Skin epidermis (tissue), 12 donors: ENCODE data around the gene TMPRSS3.

Source experiments
- H3K27ac ChIP-seq, 21 experiments: fragments of 200-600 bp; sonication (generic) in 11 of 21; one replicate each; pipeline ENCODE4 v1.5.0; 2020; ENCODE audit warnings: mild to moderate bottlenecking in 3 of 21, inconsistent platforms in 2 of 21, moderate library complexity in 2 of 21
- H3K4me3 ChIP-seq, 7 experiments: fragments of 200-600 bp; sonication (generic) in 2 of 7; one replicate each; pipeline ENCODE4 v1.5.0; 2020; ENCODE audit warnings: inconsistent platforms in 2 of 7, mild to moderate bottlenecking in 2 of 7, moderate library complexity in 1 of 7

The TMPRSS3 gene

DNA sequence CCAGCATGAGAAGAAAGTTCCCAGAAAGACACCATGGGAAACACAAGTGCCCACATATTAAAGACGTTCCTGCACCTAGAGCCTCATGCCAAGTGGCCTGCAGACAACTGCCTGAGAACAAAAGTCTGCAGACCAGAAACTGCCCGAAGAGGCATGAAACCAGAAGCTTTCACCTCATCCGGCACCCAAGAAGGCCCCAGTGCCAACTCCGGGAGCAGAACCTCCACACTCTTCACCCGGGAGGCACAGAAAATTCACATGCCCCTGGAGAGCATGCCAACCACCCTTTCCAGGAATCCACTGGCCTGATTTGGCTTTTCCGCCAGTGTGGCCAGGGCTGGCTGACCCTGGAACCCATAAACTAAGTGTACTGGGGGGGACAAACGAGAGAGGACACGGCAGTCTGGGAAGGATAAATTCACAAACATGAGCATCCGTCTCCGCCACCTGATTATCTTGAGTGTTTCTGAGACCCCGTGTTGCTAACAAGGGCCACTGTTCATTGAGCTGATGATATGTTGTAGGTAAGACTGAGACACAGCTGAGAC, 51.8 kb downstream of the TMPRSS3 start:
- Histone ChIP-seq H3K27ac (no peak overlapping the region), H3K4me3 (no peak overlapping the region)

- Histone ChIP-seq H3K27ac (no peak overlapping the region), H3K4me3 (no peak overlapping the region)
Observed at GRCh38 chr21:42343556-42343955, 52.3 kb downstream of the TMPRSS3 start.

DNA sequence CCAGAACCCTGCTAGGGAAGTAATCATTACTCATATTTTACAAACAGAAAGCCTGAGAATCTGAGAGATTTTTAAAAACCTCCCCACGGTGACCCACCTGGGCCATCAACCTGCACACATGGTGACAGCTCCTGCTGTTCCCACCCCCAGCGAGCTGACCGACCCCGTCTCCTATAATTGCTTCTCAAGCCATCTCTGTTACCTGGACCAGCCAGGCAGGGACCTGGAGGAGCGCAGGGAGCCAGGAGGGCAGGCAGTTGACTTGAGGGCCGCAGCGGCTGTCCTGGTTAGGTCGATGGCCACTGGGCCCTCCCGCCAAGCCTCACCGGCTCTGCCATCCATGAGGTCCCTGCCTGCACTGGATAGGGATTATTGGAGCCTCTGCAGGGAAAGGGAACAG, 52.8 kb downstream of the TMPRSS3 start:
- no peak overlapping the region for H3K4me3 ChIP-seq
- no peak overlapping the region for H3K27ac ChIP-seq

DNA sequence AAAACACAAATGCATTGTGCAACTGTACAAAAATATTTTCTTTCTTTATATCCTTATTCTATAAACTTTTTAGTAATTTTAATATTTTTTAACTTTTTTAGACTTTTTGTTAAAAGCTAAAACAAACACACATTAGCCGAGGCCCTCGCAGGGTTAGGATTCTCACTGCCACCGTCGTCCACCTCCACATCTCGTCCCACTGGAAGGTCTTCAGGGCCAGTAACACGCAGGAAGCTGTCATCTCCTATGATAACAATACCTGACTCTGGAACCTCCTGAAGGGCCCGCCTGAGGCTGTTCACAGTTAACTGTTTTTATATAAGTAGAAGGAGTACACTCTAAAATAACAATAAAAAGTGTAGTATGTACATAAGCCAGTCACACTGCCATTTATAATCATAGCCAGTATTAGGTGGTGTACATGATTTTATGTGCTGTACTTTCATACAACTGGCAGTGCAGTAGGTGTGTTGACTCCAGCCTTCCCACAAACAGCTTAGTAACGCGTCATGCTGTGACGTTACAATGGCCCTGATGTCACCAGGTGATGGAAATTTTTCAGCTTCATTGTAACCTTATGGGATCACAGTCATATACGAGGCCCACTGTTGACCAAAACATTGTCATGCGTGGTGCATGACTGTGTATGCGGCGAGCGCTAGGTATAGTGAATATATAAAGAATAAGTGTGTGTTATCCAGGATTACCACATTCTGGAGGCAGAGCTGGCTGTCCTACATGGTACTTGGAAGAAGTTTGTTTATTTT, 53.9 kb downstream of the TMPRSS3 start:
- H3K27ac ChIP-seq, result no peak overlapping the region
- no peak overlapping the region for H3K4me3 ChIP-seq

GRCh38 chr21:42340187-42341050, 55.4 kb downstream of the TMPRSS3 start:
- H3K4me3 ChIP-seq, result no peak overlapping the region

GRCh38 chr21:42338729-42339715, 56.8 kb downstream of the TMPRSS3 start:
- H3K27ac ChIP-seq, result no peak overlapping the region

More at GRCh38 chr21:42340187-42341050, 55.4 kb downstream of the TMPRSS3 start:
- no peak overlapping the region for H3K27ac ChIP-seq

GRCh38 chr21:42337830-42338728, 57.8 kb downstream of the TMPRSS3 start:
- no peak overlapping the region for H3K27ac ChIP-seq

More at GRCh38 chr21:42338729-42339715, 56.8 kb downstream of the TMPRSS3 start:
- no peak overlapping the region for H3K4me3 ChIP-seq

DNA sequence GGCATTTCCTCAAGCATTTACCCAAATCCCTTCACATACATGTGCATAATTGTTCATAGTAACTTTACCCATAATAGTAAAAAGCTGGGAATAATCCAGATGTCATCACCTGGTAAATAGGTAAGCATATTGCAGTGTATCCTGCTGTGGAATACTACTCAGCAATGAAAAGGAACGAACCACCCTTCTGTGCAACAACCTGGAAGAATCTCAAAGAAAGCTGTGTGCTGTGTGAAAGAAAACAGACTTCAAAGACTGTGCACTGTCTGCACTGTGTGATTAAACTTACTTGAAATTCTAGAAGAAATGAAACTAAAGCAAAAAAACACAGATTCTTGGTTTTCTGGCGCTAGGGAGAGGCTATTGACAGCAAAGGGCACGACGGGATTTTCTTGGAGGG, 58.6 kb downstream of the TMPRSS3 start:
- no peak overlapping the region for H3K27ac ChIP-seq
- no peak overlapping the region for H3K4me3 ChIP-seq

More at GRCh38 chr21:42337830-42338728, 57.8 kb downstream of the TMPRSS3 start:
- H3K4me3 ChIP-seq, result no peak overlapping the region

GRCh38 chr21:42336054-42336453, 59.8 kb downstream of the TMPRSS3 start:
- no peak overlapping the region for H3K27ac ChIP-seq

DNA sequence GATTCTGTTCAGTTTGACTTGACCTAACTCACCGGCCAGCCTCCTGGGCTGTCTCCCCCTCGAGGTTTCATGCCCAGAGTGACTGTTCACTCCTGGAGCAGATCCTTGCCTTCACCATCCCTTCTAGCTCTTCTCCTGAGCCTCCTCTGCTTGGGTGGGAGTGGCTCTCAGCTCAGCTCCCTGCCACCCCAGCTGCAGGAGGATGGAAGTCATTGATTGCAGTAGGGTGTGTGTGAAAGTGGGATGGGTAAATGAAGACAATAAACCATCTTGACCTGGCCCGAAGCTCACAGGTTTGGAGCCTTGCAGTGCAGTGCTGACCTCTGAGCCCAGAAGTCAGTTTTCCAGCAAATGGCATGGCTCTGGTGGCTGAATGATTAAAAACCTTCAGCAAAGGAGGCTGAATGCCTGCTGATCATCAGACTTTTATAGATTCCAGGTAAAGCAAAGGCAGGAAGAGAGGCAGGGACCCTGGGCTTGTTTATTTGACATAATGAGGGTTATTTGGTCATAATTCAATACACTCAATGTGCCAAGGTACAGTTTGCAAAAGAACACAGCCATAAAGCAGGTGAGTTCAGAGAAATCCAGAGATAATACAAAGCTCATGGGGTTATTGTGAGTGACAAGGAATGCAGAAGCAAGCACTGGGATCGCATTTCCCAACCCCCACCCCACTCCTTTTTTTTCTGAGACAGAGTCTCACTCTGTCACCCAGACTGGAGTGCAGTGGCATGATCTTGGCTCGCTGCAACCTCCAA, 63.1 kb downstream of the TMPRSS3 start:
- no peak overlapping the region for H3K27ac ChIP-seq
- no peak overlapping the region for H3K4me3 ChIP-seq

More at GRCh38 chr21:42336054-42336453, 59.8 kb downstream of the TMPRSS3 start:
- no peak overlapping the region for H3K4me3 ChIP-seq

DNA sequence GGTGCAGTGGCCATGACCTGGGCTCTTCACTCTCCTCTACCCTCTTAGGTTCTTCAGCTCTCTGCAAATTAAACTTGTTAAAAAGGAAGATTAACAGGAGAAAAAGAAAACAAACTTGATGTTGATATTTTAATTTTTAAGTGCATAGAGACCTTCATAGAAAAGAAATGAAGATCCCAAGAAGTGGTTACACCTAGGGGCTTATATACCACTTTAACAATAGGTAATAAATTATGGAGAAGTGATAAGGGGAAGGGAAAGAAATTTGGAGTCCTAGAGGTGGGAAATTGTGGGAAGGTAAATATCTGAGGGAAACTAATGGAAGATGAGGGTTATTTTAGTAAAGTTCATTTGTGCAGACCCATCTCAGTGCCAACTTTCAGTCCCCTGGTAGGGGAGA, 64.2 kb downstream of the TMPRSS3 start:
- Histone ChIP-seq H3K4me3 (no peak overlapping the region), H3K27ac (no peak overlapping the region)

DNA sequence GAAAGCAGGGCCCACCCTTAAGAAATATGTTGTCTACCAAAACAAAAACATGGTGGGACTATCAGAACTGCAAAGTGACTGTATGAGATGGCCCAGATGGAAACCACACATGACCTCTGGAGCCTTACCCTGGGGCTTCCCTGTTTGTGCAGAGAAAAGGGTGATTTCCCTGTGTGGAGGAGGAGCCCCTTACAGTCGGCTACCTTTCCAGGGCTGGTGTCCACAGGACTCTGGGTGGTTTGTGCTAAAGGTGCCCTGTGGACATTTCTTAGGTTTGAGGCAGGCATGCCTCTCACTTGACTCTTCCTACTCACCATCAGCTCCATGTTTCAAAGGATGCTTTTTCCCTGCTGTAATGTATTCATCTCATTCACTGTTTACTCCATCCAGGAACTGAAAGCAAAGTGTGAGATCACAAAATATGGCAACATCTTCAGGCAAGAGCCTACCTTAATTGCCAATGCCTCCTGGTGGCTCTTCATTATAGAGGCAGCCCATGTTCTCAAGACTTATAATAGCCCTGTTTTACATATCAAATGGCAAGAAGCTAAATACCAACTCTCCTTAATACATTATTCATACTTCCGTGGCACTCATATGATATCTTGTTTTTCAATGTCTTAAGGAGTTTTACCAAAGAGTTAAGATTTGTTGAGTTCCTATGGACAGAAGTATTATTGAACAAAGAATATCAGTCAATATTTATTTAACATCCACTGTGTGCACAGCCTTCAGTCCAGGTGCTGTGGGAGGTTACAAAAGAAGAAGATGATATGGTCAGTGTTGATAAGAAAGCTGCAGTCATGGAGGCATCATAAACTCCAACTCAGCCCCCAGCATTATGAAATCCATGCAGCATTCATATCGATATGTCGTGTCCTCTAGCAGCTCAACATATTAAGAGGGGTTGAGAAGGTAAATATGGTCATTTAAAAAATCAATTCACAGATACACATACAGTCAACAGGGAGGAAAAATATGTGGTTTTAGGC, 65.2 kb downstream of the TMPRSS3 start:
- H3K4me3 ChIP-seq, result no peak overlapping the region
- H3K27ac ChIP-seq, result no peak overlapping the region

GRCh38 chr21:42324896-42325295, 71.0 kb downstream of the TMPRSS3 start:
- Histone ChIP-seq H3K27ac (no peak overlapping the region), H3K4me3 (no peak overlapping the region)
